ENCODE data around the gene GRM5.
A peak's percentile ranks its signal among the peaks of the same experiment; 100 is the strongest.
"Not testable (repeated sequence)": the region's sequence is repeated elsewhere in the genome, so short reads cannot be mapped to it uniquely, and the experiment has no call there.

Gene GRM5

GRCh38 chr11:88495836-88496235 lies 569.9 kb downstream of the GRM5 start:
- no peak for DNase-seq (ENCODE audit: low read depth)

DNA sequence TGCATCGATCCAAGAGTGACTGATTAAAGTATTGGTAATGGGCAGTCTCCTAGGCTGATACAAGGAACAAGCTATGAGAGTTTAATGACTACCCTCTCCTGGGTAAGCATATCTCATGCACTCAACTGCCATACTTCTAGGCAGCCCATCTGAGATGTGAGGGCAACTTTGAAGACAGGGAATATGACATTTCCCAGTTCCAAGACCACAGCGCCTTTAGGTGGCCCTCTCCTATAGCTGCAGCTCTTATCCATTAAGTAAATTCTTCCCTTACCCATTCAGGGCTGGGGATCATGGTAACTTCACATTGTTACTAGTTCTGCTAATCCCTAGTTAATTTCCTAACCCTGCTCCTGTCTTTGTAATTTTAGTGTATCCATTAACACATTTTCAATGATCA lies 570.9 kb downstream of the GRM5 start:
- DNase-seq (ENCODE audit: low read depth) = no peak

- DNase-seq (ENCODE audit: low read depth) = no peak
Observed at GRCh38 chr11:88491674-88492073, 574.1 kb downstream of the GRM5 start.

DNA sequence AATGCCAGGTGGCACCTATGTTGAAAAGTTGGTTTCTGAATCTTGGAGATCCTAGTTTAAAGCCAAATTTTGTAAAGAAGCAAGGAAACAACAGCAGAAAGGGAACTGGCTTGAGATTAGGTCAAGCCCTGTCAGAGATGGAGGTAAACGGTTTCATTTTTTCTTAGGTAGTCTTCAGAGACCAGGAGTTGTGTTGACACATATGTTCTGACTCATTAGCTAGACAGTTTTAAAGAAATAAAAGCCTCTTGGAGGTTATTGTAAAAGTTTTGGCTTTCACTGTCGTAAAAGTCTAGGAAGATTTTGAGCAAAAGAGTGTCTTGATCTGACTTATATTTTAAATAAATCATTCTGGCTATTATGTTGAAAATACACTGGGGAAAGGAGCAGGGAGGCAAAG lies 576.8 kb downstream of the GRM5 start:
- DNase-seq (ENCODE audit: low read depth) = no peak

DNA sequence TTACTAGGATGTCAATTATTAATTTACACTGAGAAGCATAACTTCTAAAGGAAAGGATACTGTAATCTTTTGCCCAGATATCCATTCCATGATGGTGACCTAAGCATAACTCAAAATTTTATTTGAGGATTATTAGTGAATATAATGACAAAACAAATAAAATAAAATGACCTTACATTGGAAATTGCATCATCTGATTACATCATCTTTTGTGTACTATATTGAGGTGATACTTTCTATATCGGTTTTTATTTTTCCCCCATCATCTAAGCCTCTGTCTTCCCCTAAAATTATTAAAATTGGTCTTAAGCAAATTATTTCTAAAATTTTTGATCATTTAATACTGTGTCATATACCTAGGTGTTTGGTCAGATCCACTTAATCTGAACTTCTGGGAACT lies 578.1 kb downstream of the GRM5 start:
- no peak for DNase-seq (ENCODE audit: low read depth)

DNA sequence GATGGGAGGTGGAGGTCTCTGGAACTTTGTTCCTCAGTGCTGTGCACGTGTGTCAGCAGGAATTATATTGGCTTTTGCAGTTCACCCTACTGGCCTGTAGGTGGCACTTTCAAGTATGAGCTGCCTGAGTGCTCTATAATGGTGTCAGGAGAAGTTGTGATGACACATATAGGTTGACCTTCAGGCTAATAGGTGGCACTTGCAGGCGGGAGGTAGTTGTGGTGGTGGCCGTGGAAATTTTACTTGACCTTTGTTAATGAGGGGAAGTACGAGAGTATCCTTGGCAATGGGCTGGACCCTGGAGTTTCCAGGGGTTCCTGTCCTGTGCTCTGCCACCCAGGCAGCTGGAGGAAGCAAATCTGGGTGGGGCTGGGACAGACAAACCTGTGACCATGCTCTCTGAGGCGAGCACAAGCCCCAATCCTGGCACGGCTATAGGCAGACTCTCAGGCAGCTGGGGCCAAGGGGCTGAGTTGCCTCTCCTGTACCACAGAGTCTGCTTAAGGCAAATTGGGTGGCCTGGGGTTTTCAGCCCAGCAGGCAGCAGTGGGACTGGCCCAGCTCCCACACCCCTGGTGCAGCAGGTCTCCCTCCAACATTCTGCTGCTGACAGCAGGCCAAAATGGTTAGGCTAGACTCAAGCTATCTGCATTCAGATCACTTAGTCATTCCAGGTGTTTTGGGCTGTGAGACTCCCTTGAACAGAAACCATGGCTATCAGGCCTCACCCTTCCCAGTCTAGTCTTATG lies 580.7 kb downstream of the GRM5 start:
- peak; percentile 47 for DNase-seq (ENCODE audit: low read depth)

DNA sequence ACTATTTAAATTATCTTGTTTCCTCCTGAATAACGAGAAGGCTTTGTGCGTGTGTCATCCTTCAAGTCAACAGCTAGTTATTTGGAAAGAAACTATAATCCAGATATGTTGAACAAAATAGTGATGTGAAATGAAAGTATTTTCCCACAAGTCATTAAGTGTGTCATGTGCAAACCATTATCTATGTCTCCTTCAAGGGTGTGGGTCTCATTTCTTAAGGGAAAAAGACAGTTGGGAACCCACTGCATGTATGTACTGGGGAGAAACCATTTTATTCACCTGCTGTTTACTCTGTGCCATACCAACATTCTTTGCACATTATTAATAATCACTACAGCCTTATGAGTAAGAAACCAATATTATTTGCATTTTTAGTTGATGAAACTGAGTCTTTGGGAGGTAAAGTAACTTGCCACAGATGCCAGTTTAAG lies 582.9 kb downstream of the GRM5 start:
- peak; percentile 36 for DNase-seq (ENCODE audit: low read depth)

- peak; percentile 83 for DNase-seq (ENCODE audit: low read depth)
Observed at GRCh38 chr11:88480223-88480622, 585.6 kb downstream of the GRM5 start.

GRCh38 chr11:88478136-88478815 lies 587.5 kb downstream of the GRM5 start:
- no peak for DNase-seq (ENCODE audit: low read depth)

DNA sequence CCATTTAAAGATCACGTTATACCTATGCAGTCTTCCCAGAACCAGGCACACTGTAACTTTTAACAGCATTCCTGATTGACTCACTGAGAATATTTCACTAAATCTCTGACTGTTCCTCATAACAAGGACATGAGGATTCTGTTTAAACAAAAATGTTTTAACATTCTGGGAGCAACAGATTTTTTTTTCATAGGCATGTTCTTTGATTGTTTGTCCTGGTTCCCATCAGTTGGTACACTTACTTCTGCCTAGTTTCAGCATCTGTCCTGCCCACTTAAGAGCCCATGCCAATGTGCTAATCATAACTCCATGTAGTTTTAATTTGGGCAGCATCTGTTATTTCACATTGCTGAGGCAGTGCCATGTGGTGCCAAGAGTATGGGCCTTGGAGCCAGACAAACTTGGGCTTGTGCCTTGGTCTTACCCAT lies 589.8 kb downstream of the GRM5 start:
- peak; percentile 25 for DNase-seq (ENCODE audit: low read depth)

GRCh38 chr11:88474655-88475054 lies 591.1 kb downstream of the GRM5 start:
- no peak for DNase-seq (ENCODE audit: low read depth)

DNA sequence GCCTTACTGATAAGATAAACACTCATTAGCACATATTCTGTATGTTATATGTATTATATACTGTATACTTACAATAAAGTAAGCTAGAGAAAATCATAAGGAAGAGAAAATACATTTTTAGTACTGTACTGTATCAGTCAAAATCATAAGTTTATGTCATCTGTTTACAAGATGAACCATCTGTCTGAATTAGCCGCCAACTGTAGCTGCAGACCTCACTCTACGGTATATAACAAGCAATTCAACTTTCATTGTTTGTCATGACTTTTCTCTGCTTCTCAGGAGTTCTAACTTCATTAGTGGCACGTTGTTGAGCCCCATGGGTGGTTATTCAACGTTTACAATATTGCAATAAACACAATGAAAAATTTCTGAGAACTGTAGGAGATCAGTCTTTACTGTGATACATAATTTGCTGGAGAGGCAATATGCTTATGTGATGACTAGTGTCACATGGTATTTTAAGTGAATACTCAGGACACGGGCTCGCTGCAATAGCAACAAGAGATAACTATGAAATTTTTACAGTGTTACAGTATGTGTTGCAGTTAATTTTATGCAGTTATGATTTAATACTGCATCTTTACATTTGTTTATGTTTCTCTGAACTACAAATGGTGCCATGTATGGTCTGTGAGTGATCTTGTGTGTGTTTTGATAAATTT lies 596.1 kb downstream of the GRM5 start:
- no peak for DNase-seq (ENCODE audit: low read depth)

- no peak for DNase-seq (ENCODE audit: low read depth)
Observed at GRCh38 chr11:88464528-88464927, 601.3 kb downstream of the GRM5 start.

DNA sequence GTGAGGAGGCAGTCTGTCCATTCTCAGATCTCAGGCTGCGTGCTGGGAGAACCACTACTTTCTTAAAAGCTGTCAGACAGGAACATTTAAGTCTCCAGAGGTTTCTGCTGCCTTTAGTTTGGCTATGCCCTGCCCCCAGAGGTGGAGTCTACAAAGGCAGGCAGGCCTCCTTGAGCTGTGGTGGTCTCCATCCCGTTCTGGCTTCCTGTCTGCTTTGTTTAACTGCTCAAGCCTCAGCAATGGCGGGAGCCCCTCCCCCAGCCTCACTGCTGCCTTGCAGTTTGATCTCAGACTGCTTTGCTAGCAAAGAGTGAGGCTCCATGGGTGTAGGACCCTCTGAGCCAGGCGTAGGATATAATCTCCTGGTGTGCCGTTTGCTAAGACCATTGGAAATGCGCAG lies 602.5 kb downstream of the GRM5 start:
- not testable (repeated sequence) for DNase-seq (ENCODE audit: low read depth)

DNA sequence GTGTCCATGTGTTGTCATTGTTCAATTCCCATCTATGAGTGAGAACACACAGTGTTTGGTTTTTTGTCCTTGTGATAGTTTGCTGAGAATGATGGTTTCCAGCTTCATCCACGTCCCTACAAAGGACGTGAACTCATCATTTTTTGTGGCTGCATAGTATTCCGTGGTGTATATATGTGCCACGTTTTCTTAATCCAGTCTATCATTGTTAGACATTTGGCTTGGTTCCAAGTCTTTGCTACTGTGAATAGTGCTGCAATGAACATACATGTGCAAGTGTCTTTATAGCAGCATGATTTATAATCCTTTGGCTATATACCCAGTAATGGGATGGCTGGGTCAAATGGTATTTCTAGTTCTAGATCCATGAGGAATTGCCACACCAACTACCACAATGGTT lies 607.7 kb downstream of the GRM5 start:
- DNase-seq (ENCODE audit: low read depth) = not testable (repeated sequence)

DNA sequence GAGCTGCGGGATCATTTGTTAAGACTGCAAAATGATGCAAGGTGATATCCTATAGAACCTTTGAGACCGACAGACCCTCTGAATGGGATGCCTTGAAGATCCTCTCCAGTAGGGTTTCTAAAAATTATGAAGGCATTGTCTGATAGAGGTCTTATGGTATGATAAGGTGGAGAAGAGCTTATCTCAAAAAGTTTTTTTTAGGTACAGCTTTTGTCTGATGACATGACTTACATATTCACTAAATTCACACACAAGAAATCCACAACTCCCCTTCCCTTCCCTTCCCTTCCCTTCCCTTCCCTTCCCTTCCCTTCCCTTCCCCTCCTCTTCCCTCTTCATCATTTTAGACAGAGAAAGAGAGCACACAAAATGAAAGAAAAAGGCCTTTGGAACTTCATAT lies 609.8 kb downstream of the GRM5 start:
- DNase-seq (ENCODE audit: low read depth) = no peak

- DNase-seq (ENCODE audit: low read depth) = peak; percentile 13
Observed at GRCh38 chr11:88454881-88455280, 610.9 kb downstream of the GRM5 start.

Data from amniotic epithelial cell (primary cell).